Hepatocyte (in vitro differentiated cells): ENCODE measurements around the gene SEMA6C. TPM values are rescaled to one million over a fixed set of nuclear protein-coding genes. Genes with fewer than 3 reads are reported as not detected.

Experiments used
- DNase-seq: peaks from one replicate; pipeline ENCODE4 v3.0.0-alpha.2; 2016; ENCODE audit warnings: low spot score
- H2AFZ ChIP-seq: fragments of 200-600 bp; sonication (generic); 2 replicates; pipeline ENCODE4 v1.6.0; 2016; ENCODE audit warnings: antibody characterized with exemption, mild to moderate bottlenecking
- H3K27ac ChIP-seq: fragments of 200-600 bp; sonication (generic); 2 replicates; pipeline ENCODE4 v1.5.1; 2016; ENCODE audit warnings: mild to moderate bottlenecking
- H3K27me3 ChIP-seq: fragments of 200-600 bp; sonication (generic); 2 replicates; pipeline ENCODE4 v1.6.1; 2016
- H3K36me3 ChIP-seq: fragments of 200-600 bp; sonication (generic); replicated peaks from 2 replicates; pipeline ENCODE4 v1.5.1; 2016; ENCODE audit warnings: low read depth; ENCODE audit not compliant: insufficient read depth
- H3K4me1 ChIP-seq: fragments of 200-600 bp; sonication (generic); 2 replicates; pipeline ENCODE4 v1.5.1; 2016; ENCODE audit warnings: mild to moderate bottlenecking, moderate library complexity; ENCODE audit not compliant: insufficient read depth
- H3K4me2 ChIP-seq: fragments of 200-600 bp; sonication (generic); 2 replicates; pipeline ENCODE4 v1.6.0; 2016
- H3K4me3 ChIP-seq: fragments of 200-600 bp; sonication (generic); 2 replicates; pipeline ENCODE4 v1.5.1; 2016; ENCODE audit warnings: mild to moderate bottlenecking
- H3K79me2 ChIP-seq: fragments of 200-600 bp; sonication (generic); 2 replicates; pipeline ENCODE4 v1.6.0; 2017; ENCODE audit warnings: mild to moderate bottlenecking
- H3K9me2 ChIP-seq: fragments of 200-600 bp; sonication (generic); replicated peaks from 2 replicates; pipeline ENCODE4 v1.6.0; 2017; ENCODE audit warnings: mild to moderate bottlenecking; ENCODE audit not compliant: insufficient read depth
- H3K9me3 ChIP-seq: fragments of 200-600 bp; sonication (generic); 2 replicates; pipeline ENCODE4 v1.5.1; 2016; ENCODE audit warnings: low read depth, mild to moderate bottlenecking
- H4K20me1 ChIP-seq: fragments of 200-600 bp; sonication (generic); 2 replicates; pipeline ENCODE4 v1.6.0; 2016; ENCODE audit warnings: mild to moderate bottlenecking; ENCODE audit not compliant: insufficient read depth, poor library complexity, severe bottlenecking
- CTCF ChIP-seq: fragments of 200-600 bp; sonication (generic); IDR thresholded peaks from 2 replicates; pipeline ENCODE4 v1.5.1; 2016; ENCODE audit warnings: antibody characterized with exemption, mild to moderate bottlenecking; ENCODE audit not compliant: poor library complexity
- EZH2 ChIP-seq: fragments of 200-600 bp; sonication (generic); IDR thresholded peaks from 2 replicates; pipeline ENCODE4 v1.6.1; 2016; ENCODE audit warnings: antibody characterized with exemption, mild to moderate bottlenecking, borderline replicate concordance
- EZH2phosphoT487 ChIP-seq: fragments of 200-600 bp; sonication (generic); IDR thresholded peaks from one replicate; pipeline ENCODE4 v1.6.1; 2018; ENCODE audit warnings: antibody characterized with exemption, mild to moderate bottlenecking, low read depth, moderate library complexity; ENCODE audit not compliant: unreplicated experiment, severe bottlenecking
- WGBS: methylation state at CpG from one replicate; pipeline ENCODE4 v1.1.6; 2016; ENCODE audit warnings: low lambda C conversion rate; ENCODE audit errors: missing lambda C conversion rate; 5-methylcytosine and 5-hydroxymethylcytosine counted together
- polyA plus RNA-seq: library from polyadenylated mRNA; unstranded; fragments of >200 nt; fragmentation: Nextera tagmentation; extraction: Ambion mirVana; gene quantifications from 2 replicates; pipeline ENCODE4 v1.2.1, GENCODE V29; 2016
- total RNA-seq: library from RNA; depleted of rRNA; stranded (reverse); fragments of >200 nt; gene quantifications from 2 replicates; pipeline ENCODE4 v1.2.3, GENCODE V29; 2014

The SEMA6C gene
- total and polyA plus RNA-seq, 2 experiments from 2014 or later, result 25.1 to 41.6 TPM

GRCh38 chr1:151108331-151108730 is 38.1 kb downstream of the SEMA6C start:
- Histone ChIP-seq H2AFZ (no peak overlapping the region), H3K4me1 (no peaks in the 10 kb centered on the region), H4K20me1 (no peaks in the 10 kb centered on the region), H3K79me2 (no peaks in the 10 kb centered on the region), H3K9me2 (no peaks in the 10 kb centered on the region), H3K4me2 (no peak overlapping the region), H3K36me3 (no peaks in the 10 kb centered on the region), H3K27ac (no peak overlapping the region), H3K27me3 (no peaks in the 10 kb centered on the region), H3K9me3 (no peaks in the 10 kb centered on the region), H3K4me3 (no peak overlapping the region)
- 91% methylated on average over 5 of the region's 5 CpGs for WGBS
- TF ChIP-seq EZH2phosphoT487 (no peak), CTCF (no peak), EZH2 (no peak)
- DNase-seq, result no peak

- Histone ChIP-seq H3K79me2 (no peaks in the 10 kb centered on the region), H3K27me3 (no peaks in the 10 kb centered on the region), H3K27ac (no peak overlapping the region), H3K4me2 (no peak overlapping the region), H4K20me1 (no peaks in the 10 kb centered on the region), H3K9me2 (no peaks in the 10 kb centered on the region), H2AFZ (no peak overlapping the region), H3K4me1 (no peaks in the 10 kb centered on the region), H3K4me3 (no peak overlapping the region), H3K9me3 (no peaks in the 10 kb centered on the region), H3K36me3 (no peaks in the 10 kb centered on the region)
- TF ChIP-seq EZH2, result no peak
- no peak for TF ChIP-seq EZH2phosphoT487
- no peak for TF ChIP-seq CTCF
- 86% methylated on average over 2 of the region's 2 CpGs for WGBS
- DNase-seq, result no peak
Observed at GRCh38 chr1:151106894-151107293, 39.5 kb downstream of the SEMA6C start.

- no peaks in the 10 kb centered on the region for H3K27me3 ChIP-seq
- no peak for DNase-seq
Observed at GRCh38 chr1:151104630-151105029, 41.8 kb downstream of the SEMA6C start.

More at GRCh38 chr1:151104630-151105029, 41.8 kb downstream of the SEMA6C start:
- H3K4me3 ChIP-seq, result no peak overlapping the region
- H3K9me3 ChIP-seq, result no peaks in the 10 kb centered on the region
- no peaks in the 10 kb centered on the region for H3K36me3 ChIP-seq
- H4K20me1 ChIP-seq, result no peaks in the 10 kb centered on the region
- H3K27ac ChIP-seq, result no peak overlapping the region
- TF ChIP-seq CTCF (no peak), EZH2 (no peak), EZH2phosphoT487 (no peak)
- H3K9me2 ChIP-seq, result no peaks in the 10 kb centered on the region
- no peak overlapping the region for H3K4me2 ChIP-seq
- H2AFZ ChIP-seq, result no peak overlapping the region
- no peaks in the 10 kb centered on the region for H3K4me1 ChIP-seq
- H3K79me2 ChIP-seq, result no peaks in the 10 kb centered on the region
